Pons (tissue), 1 donor: ENCODE data around the gene PLAC9.

Experiments used
- DNase-seq: peaks from one replicate; pipeline ENCODE4 v3.0.0-alpha.2; 2016; ENCODE audit warnings: low spot score

PLAC9 gene

DNA sequence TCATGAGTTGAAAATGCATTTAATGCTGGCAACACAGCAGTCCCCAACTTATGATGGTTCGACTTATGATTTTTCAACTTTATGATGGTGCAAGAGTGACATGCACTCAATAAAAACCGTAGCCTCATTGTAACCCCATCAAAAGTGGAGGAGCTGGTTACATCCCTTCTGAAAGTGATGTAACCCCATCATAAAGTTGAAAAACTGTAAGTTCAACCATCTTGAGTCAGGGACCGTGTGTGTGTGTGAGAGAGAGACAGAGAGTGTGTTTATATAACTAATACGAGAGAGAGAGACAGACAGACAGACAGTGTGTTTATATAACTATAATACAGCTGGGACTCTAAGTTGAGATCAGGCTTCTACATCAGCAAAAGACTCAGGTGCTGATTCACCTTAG, 51.8 kb downstream of the PLAC9 start:
- DNase-seq: no peak

DNA sequence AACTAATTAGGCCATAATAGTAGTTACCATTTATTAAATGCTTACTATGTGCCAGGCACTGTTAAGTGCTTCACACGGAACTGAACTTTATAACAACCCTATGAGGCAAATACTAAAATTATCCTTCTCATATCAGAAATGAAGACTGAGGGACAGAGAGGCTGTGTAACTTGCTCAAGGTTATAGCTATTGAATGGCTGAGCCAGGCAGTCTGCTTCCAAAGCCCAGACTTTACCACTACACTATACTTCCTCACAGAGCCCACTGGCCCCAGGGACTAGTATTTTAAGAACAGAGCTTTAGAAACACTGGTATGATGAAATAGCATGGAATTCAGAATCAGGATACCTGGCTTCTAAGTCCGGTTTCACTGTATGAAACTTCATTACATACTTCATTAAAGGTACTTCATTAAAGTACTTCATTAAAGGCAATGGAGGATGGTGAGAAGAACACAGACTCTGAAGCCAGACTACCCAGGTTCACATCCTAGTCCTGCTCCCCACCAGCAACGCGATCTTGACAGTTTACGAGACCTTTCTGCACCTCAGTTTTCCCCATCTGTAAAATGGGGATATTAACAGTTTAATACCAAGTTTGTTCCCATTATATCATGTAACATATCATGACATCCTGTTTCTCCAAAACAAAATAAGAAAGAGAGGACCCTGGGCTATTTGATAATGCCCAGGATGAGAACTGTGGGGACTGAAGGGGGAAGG, 53.2 kb downstream of the PLAC9 start:
- no peak for DNase-seq

DNA sequence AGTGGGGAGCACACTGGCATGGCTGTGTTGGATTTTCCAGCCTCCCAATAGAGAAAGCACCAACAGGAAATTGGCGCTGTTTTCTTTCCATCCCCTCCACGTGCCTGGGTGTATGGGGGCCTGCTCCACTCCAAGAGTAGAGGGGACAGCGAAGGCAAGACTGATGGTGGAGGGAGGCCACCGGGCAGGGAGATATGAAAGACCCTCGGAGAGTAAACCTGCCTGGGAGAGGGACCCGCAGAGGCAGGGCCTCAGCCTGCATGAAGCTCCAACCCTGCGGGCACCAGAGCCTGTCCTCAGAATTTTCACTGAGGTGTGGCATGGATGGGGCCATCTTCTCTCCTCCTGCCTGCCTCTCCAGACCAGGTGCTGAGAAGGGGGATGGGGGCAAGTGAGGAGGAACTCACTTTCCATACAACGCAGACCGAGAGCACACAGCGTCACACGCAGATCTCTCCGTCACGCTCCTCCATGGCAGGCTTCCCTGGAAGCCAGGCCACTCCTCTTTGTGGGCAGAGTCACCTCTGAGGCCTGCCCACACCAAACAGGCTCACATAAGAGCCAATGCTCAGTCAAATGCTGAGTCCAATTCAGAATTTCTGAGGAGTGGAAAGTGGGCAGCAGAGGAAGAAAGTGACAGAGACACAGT, 54.0 kb downstream of the PLAC9 start:
- no peak for DNase-seq

DNA sequence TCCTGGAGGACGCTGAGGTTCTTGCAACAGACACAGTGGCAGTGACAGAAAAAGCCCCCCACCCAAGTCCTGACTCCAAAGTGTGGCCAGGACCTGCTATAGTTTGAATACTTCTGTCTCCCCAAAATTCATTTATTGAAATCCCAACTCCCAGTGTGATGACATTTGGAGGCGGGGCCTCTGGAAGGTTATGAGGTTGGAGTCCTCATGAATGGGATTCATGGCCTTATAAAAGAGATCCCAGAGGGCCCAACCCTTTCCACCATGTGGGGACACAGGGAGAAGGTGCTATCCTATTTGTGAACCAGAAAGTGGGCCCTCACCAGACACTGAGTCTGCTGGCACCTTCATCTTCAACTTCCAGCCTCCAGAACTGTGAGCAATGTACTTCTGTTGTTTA, 54.5 kb downstream of the PLAC9 start:
- DNase-seq: no peak

DNA sequence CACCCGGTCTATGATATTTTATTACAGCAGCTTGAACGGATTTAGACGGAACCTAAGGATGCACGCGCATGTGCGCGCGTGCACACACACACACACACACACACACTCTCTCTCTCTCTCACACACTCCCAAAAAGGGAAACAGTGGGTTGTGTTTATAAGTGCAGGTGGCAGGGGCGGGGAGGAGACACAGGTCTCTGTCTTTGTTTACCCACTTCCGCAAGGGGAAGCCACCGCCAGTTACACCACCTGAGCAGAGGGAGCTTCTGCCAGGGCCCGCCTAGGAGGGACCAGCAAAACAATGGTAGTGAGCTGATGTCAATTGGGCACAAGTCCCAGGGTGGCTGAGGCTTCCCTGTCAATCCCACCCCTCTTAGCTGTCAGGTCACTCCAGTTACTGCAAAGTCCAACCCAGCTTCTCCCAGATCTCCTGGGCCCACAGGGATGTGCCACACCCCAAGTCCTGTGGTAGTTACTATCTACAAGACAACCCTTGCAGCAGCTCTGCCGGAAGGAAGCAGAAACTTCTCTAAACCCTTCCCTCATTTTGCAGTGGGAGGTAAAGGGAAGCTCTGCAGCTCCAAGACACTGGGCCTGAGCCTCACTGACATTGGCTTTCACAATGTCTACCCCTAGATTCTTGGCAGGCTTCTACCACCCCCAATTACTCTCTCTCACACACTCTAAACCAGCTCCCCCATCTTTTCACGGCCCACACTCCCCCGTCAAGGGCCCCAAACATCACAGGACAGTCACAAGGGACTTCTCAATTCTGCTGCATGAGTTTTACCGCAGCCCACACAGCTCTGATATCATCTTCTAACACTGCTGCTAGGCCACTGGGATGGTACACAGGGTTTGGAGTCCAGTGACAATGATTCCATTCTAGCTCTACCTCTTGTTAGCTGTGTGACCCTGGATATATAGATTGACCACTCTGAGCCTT, 55.2 kb downstream of the PLAC9 start:
- no peak for DNase-seq

DNA sequence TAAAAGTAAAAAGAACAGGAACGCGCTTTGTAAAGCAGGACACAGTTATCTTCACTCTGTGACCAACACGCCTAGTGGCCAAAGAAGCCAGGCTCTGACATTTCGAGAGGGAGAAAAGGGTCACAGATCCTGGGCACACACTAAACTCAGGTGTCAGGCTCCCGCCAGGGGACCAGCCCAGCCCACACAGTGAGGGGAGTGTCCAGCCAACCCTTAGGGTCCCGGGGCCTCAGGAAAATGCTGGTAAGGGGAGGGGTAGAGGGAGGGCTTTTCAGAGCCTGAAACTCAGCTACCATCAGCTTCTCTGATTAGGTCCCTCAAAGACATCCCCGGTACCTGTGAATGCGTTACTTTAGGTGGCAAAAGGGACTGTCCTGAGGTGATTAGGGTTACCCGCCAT, 56.2 kb downstream of the PLAC9 start:
- no peak for DNase-seq

DNA sequence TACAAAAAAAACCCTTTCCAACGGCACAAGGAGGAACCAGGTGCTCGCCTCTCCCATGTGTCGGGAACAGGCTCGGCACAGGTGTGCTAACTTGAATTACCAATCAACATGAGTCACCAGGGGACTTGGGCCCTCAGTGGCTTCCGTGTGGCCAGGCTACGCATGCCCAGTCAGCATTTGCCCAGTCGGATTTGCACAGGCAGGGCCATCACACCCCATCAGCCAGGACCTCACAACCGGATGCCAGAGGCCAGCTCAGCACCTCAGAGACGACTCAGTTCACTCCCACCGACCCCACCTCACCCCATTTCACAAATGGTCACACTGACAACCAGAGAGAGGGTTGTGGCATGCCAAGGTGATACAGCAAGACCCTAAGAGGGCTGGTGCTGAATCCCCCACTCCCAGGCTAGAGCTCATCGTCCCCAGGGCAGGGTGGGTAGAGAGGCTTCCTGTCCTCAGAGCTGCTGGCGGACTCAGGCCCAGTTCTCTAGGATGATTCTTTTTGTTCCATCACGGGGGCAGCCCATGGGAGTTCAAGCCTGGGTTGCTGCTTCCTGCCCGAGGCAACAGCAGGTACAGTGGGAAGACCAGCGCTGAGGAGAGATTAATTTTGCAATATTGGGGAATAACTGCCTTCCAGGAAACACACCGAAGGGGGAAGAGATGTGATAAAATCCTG, 59.2 kb downstream of the PLAC9 start:
- DNase-seq: no peak

DNA sequence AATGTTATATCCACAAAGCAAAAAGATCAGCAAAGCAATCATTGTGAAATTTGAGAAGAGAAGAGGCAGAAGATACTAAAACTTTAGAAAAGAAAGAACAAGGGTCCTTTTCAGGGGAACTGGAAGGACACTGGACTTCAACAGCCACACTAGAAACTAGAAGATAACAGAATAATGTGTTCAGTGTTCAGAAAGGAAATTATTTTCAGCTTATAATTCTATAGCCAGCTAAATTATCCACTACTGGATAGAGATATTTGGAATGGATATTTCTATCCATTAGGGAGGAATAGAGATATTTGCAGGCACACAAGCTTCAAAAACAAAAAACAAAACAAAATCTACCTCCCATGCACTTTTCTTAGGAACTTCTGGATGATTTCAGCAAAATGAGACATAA, 60.0 kb downstream of the PLAC9 start:
- no peak for DNase-seq

DNA sequence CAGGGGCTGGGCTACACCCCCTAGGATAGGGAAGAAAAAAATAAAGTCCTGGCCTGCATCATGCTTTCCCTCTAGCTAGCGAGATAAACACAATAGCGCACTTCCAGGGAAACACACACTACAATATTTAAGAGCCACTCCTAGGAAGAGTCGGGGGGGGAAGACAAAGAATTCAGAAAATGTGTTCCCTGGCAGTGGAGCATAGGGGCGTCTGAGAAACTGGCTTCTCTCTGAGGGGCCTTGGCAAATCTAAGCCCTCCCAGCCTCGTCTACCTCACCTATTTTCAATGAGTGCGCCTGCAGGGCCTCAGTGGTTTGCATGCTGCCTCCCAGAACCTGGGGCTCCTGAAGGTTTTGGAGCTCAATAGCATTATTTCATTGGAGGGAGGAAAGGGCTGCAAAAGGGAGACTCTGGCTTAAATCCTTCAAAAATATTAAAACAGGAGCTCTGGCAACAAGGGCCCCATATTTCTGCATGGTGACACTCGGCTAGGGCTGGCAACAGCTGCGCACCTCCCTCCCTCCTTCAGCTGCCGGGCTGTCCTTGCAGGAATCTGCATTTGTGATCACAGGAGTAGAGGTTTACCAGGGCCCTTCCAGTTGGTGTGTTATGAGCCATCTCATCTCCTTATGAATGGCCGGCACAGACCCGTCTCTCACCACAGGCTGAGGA, 62.0 kb downstream of the PLAC9 start:
- no peak for DNase-seq
